GM23338 (cell line): Measurements from ENCODE around the gene PTPRN2. TPM values are rescaled to one million over a fixed set of nuclear protein-coding genes. Genes with fewer than 3 reads are reported as not detected.

ENCODE experiments used
- ATAC-seq: fragments of 200-7000 bp; cut with Tn5 transposase; 3 replicates; pipeline ENCODE4 v1.9.1; 2020
- DNase-seq: peaks from one replicate; pipeline ENCODE4 v3.0.0-alpha.2; 2015; ENCODE audit warnings: low spot score
- H2AFZ ChIP-seq: fragments of 200-600 bp; sonication (generic); 2 replicates; pipeline ENCODE4 v1.8.0; 2016; ENCODE audit warnings: antibody characterized with exemption, mild to moderate bottlenecking, moderate library complexity
- H3F3A ChIP-seq: fragments of 200-600 bp; sonication (generic); replicated peaks from 2 replicates; pipeline ENCODE4 v1.8.0; 2017; ENCODE audit warnings: antibody characterized with exemption, mixed run types, low read depth
- H3K27ac ChIP-seq: fragments of 200-600 bp; sonication (generic); 2 replicates; pipeline ENCODE4 v1.6.1; 2016; ENCODE audit warnings: low read depth
- H3K27me3 ChIP-seq: fragments of 200-600 bp; sonication (generic); 2 replicates; pipeline ENCODE4 v1.8.0; 2016; ENCODE audit warnings: mild to moderate bottlenecking, mixed run types, moderate library complexity; ENCODE audit not compliant: insufficient read depth
- H3K36me3 ChIP-seq: fragments of 200-600 bp; sonication (generic); 2 replicates; pipeline ENCODE4 v1.8.0; 2016; ENCODE audit warnings: mild to moderate bottlenecking; ENCODE audit not compliant: insufficient read depth
- H3K4me1 ChIP-seq: fragments of 200-600 bp; sonication (generic); 2 replicates; pipeline ENCODE4 v1.8.0; 2016; ENCODE audit warnings: mild to moderate bottlenecking, moderate library complexity; ENCODE audit not compliant: insufficient read depth
- H3K4me2 ChIP-seq: fragments of 200-600 bp; sonication (generic); 2 replicates; pipeline ENCODE4 v1.7.1; 2017; ENCODE audit warnings: mixed run types
- H3K4me3 ChIP-seq: fragments of 200-600 bp; sonication (generic); 2 replicates; pipeline ENCODE4 v1.6.1; 2016; ENCODE audit warnings: mixed run types
- H3K79me2 ChIP-seq: fragments of 200-600 bp; sonication (generic); replicated peaks from 2 replicates; pipeline ENCODE4 v1.8.0; 2017; ENCODE audit warnings: mild to moderate bottlenecking; ENCODE audit not compliant: insufficient read depth
- H3K9me2 ChIP-seq: fragments of 200-600 bp; sonication (generic); 2 replicates; pipeline ENCODE4 v1.8.0; 2017; ENCODE audit not compliant: insufficient read depth
- H4K20me1 ChIP-seq: fragments of 200-600 bp; sonication (generic); replicated peaks from 2 replicates; pipeline ENCODE4 v1.8.0; 2017; ENCODE audit warnings: mild to moderate bottlenecking; ENCODE audit not compliant: insufficient read depth
- H3K27ac Mint-ChIP-seq: 2 replicates; pipeline ENCODE4 v1.8.0; 2020; ENCODE audit warnings: inconsistent platforms, mild to moderate bottlenecking, moderate library complexity, mixed read lengths
- H3K27me3 Mint-ChIP-seq: 3 replicates; pipeline ENCODE4 v1.8.0; 2022; ENCODE audit warnings: low read depth, mild to moderate bottlenecking, moderate library complexity, mixed read lengths, inconsistent platforms; ENCODE audit not compliant: insufficient read depth, poor library complexity
- H3K36me3 Mint-ChIP-seq: 3 replicates; pipeline ENCODE4 v1.8.0; 2021; ENCODE audit warnings: low read depth, mild to moderate bottlenecking, inconsistent platforms, moderate library complexity, mixed read lengths
- H3K4me1 Mint-ChIP-seq: 3 replicates; pipeline ENCODE4 v1.8.0; 2020; ENCODE audit warnings: mild to moderate bottlenecking, inconsistent platforms, mixed read lengths
- H3K4me3 Mint-ChIP-seq: 3 replicates; pipeline ENCODE4 v1.8.0; 2021; ENCODE audit warnings: moderate library complexity, mild to moderate bottlenecking, inconsistent platforms, mixed read lengths
- H3K9me3 Mint-ChIP-seq: 3 replicates; pipeline ENCODE4 v1.8.0; 2020; ENCODE audit warnings: moderate library complexity, mild to moderate bottlenecking, inconsistent platforms, mixed read lengths
- CREB1 ChIP-seq: fragments of 250-450 bp; sonication (Bioruptor Pico); IDR thresholded peaks from 2 replicates; pipeline ENCODE4 v1.5.0; 2020; ENCODE audit warnings: low read depth, mild to moderate bottlenecking, moderate library complexity
- CTCF ChIP-seq, 2 experiments: fragments of 200-600 bp in 1 of 2; sonication (generic) in 1 of 2; conservative IDR thresholded peaks; 2 replicates each; pipeline versions ENCODE4 v1.5.1 to v1.6.1; 2016 to 2017; ENCODE audit warnings: antibody characterized with exemption in 2 of 2, low read depth in 2 of 2, mild to moderate bottlenecking in 2 of 2, moderate library complexity in 1 of 2
- EZH2phosphoT487 ChIP-seq: fragments of 200-600 bp; sonication (generic); IDR thresholded peaks from one replicate; pipeline ENCODE4 v1.8.1; 2018; ENCODE audit warnings: antibody characterized with exemption; ENCODE audit not compliant: unreplicated experiment
- JUNB ChIP-seq: IDR thresholded peaks from one replicate; pipeline ENCODE4 v1.6.1; 2016; ENCODE audit warnings: antibody characterized with exemption; ENCODE audit not compliant: unreplicated experiment
- NANOG ChIP-seq: IDR thresholded peaks from 2 replicates; pipeline ENCODE4 v1.6.1; 2016; ENCODE audit warnings: antibody characterized with exemption, borderline replicate concordance
- POLR2AphosphoS5 ChIP-seq: IDR thresholded peaks from 2 replicates; pipeline ENCODE4 v1.6.1; 2016; ENCODE audit warnings: antibody characterized with exemption, low read depth
- STAT1 ChIP-seq: IDR thresholded peaks from one replicate; pipeline ENCODE4 v1.6.1; 2016; ENCODE audit warnings: antibody characterized with exemption; ENCODE audit not compliant: unreplicated experiment
- ZNF114 ChIP-seq: fragments of 250-450 bp; sonication (Bioruptor Pico); IDR thresholded peaks from 2 replicates; pipeline ENCODE4 v1.5.0; 2020; ENCODE audit warnings: mild to moderate bottlenecking, moderate library complexity
- ZNF331 ChIP-seq: fragments of 250-450 bp; sonication (Bioruptor Pico); IDR thresholded peaks from 2 replicates; pipeline ENCODE4 v1.5.0; 2020; ENCODE audit warnings: low read depth, mild to moderate bottlenecking, moderate library complexity
- ZNF462 ChIP-seq: fragments of 250-450 bp; sonication (Bioruptor Pico); IDR thresholded peaks from 2 replicates; pipeline ENCODE4 v1.5.0; 2020; ENCODE audit warnings: mild to moderate bottlenecking, moderate library complexity
- polyA plus RNA-seq: library from polyadenylated mRNA; unstranded; fragments of >200 nt; fragmentation: Nextera tagmentation; extraction: Ambion mirVana; gene quantifications from 2 replicates; pipeline ENCODE4 v1.2.1, GENCODE V29; 2016
- total RNA-seq: library from RNA; depleted of rRNA; stranded (reverse); fragments of >200 nt; shearing (Covaris generic); gene quantifications from 2 replicates; pipeline ENCODE4 v1.2.3, GENCODE V29; 2014
- TF ChIP-seq, protein P1 (sequence below): IDR thresholded peaks from one replicate; pipeline ENCODE4 v1.6.1; 2018; ENCODE audit warnings: antibody characterized with exemption; ENCODE audit not compliant: unreplicated experiment

Gene PTPRN2
- total and polyA plus RNA-seq, 2 experiments from 2014 or later = 0.87 to 4.0 TPM

- Mint-ChIP-seq H3K4me1 (no peaks in the 10 kb centered on the region), H3K4me3 (no peak overlapping the region), H3K27ac (no peak overlapping the region), H3K27me3 (peaks cover 7% of the 10 kb centered on the region), H3K36me3 (peaks cover 51% of the 10 kb centered on the region), H3K9me3 (peaks cover 87% of the 10 kb centered on the region)
- no peak for ATAC-seq
- Histone ChIP-seq H2AFZ (no peak overlapping the region), H3K27me3 (no peaks in the 10 kb centered on the region), H3F3A (0 out of 2 replicates have a peak, but pooled peaks cover 6% of the 10 kb centered on the region), H3K4me3 (no peak overlapping the region), H3K79me2 (no peaks in the 10 kb centered on the region), H3K27ac (no peak overlapping the region), H4K20me1 (no peaks in the 10 kb centered on the region), H3K4me1 (no peaks in the 10 kb centered on the region), H3K36me3 (no peaks in the 10 kb centered on the region), H3K9me2 (no peaks in the 10 kb centered on the region), H3K4me2 (no peak overlapping the region)
- no peak for DNase-seq
- TF ChIP-seq NANOG = no peak
Observed at GRCh38 chr7:158316466-158317031, 271.1 kb downstream of the PTPRN2 start.

DNA sequence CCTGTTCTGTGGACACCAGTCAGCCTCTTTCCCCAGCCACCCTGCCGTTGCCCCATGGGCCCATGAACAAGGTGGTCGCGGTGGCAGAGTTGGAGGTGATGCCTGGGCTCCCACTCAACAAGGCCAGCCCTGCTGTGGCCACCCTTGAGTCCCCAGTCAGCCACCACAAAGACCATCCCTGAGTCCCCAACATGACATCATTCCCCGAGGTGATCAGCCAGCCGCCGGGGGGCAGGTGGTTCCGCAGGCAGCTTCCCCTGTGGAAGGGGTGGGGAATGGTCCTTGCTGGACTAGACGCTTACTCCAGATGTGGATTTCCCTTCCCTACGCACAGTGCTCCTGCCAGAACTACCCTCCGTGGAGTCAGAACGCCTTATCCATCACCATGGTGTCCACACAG, 271.7 kb downstream of the PTPRN2 start:
- H3K9me2 ChIP-seq = no peaks in the 10 kb centered on the region
- no peak overlapping the region for H3K27ac ChIP-seq
- no peaks in the 10 kb centered on the region for H3K36me3 ChIP-seq
- H3K79me2 ChIP-seq = no peaks in the 10 kb centered on the region
- H3K4me3 Mint-ChIP-seq = no peak overlapping the region
- DNase-seq (no peak), ATAC-seq (no peak)
- no peaks in the 10 kb centered on the region for H3K4me1 ChIP-seq
- peaks cover 51% of the 10 kb centered on the region for H3K36me3 Mint-ChIP-seq
- H3K27me3 ChIP-seq = no peaks in the 10 kb centered on the region
- no peaks in the 10 kb centered on the region for H3K4me1 Mint-ChIP-seq
- no peak overlapping the region for H3K4me2 ChIP-seq
- no peak overlapping the region for H3K27ac Mint-ChIP-seq
- H2AFZ ChIP-seq = no peak overlapping the region
- no peak overlapping the region for H3K4me3 ChIP-seq
- H3F3A ChIP-seq = 0 out of 2 replicates have a peak, but pooled peaks cover 7% of the 10 kb centered on the region
- H4K20me1 ChIP-seq = no peaks in the 10 kb centered on the region
- peaks cover 7% of the 10 kb centered on the region for H3K27me3 Mint-ChIP-seq
- H3K9me3 Mint-ChIP-seq = peaks cover 87% of the 10 kb centered on the region
- TF ChIP-seq JUNB (no peak), EZH2phosphoT487 (no peak), ZNF114 (CRISPR knock-in tag) (no peak), ZNF462 (CRISPR knock-in tag) (no peak), CTCF (conservative IDR thresholded peaks at IDR 0.05; ENCODE audit: low read depth in 2 of 2) (no peak), CREB1 (CRISPR knock-in tag) (no peak), POLR2AphosphoS5 (no peak), ZNF331 (CRISPR knock-in tag) (no peak), STAT1 (no peak)
- TF ChIP-seq, protein P1, sequence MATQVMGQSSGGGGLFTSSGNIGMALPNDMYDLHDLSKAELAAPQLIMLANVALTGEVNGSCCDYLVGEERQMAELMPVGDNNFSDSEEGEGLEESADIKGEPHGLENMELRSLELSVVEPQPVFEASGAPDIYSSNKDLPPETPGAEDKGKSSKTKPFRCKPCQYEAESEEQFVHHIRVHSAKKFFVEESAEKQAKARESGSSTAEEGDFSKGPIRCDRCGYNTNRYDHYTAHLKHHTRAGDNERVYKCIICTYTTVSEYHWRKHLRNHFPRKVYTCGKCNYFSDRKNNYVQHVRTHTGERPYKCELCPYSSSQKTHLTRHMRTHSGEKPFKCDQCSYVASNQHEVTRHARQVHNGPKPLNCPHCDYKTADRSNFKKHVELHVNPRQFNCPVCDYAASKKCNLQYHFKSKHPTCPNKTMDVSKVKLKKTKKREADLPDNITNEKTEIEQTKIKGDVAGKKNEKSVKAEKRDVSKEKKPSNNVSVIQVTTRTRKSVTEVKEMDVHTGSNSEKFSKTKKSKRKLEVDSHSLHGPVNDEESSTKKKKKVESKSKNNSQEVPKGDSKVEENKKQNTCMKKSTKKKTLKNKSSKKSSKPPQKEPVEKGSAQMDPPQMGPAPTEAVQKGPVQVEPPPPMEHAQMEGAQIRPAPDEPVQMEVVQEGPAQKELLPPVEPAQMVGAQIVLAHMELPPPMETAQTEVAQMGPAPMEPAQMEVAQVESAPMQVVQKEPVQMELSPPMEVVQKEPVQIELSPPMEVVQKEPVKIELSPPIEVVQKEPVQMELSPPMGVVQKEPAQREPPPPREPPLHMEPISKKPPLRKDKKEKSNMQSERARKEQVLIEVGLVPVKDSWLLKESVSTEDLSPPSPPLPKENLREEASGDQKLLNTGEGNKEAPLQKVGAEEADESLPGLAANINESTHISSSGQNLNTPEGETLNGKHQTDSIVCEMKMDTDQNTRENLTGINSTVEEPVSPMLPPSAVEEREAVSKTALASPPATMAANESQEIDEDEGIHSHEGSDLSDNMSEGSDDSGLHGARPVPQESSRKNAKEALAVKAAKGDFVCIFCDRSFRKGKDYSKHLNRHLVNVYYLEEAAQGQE = no peak
